Measurements from ENCODE around the gene NOTCH4.

Gene NOTCH4

GRCh38 chr6:32163559-32164258 lies 60.2 kb downstream of the NOTCH4 start:
- DNase-seq: no peak
- TF ChIP-seq POLR2A (IDR thresholded peaks at IDR 0.05; ENCODE audit: low read length): no peak
- no peak for TF ChIP-seq GATA1 (IDR thresholded peaks at IDR 0.05; ENCODE audit: low read depth, low read length)

DNA sequence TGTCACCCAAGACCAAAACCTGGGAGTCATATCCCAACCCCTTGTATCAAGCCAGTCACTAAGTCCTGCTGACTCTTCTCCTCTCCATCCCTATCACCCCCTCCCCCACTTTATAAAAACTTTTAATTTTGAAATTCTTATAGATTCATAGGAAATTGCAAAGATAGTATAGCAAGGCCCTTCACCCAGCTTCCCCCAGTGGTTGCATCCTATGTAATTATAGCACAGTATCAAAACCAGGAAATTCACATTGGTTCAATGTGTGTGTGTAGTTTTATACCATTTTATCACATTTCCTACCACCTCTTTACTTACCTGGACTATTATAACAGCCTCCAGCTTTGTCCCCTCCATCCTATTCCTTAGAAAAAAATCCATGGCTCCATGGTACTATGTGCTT lies 65.8 kb downstream of the NOTCH4 start:
- TF ChIP-seq GATA1 (IDR thresholded peaks at IDR 0.05; ENCODE audit: low read depth, low read length) (no peak), POLR2A (IDR thresholded peaks at IDR 0.05; ENCODE audit: low read length) (no peak)
- DNase-seq: no peak

DNA sequence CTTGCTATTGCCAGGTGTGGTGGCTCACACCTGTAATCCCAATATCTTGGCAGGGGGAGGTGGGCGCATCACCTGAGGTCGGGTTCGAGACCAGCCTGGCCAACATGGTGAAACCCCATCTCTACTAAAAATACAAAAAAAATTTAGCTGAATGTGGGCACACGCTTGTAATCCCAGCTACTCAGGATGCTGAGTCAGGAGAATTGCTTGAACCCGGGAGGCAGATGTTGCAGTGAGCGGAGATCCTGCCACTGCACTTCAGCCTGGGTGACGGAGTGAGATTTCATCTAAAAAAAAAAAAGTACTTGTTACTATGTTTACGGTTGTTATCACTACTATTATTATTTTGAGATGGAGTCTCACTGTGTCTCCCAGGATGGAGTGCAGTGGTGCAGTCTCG lies 67.0 kb downstream of the NOTCH4 start:
- DNase-seq: no peak
- TF ChIP-seq POLR2A (IDR thresholded peaks at IDR 0.05; ENCODE audit: low read length) (no peak), GATA1 (IDR thresholded peaks at IDR 0.05; ENCODE audit: low read depth, low read length) (no peak)

- TF ChIP-seq POLR2A (IDR thresholded peaks at IDR 0.05; ENCODE audit: low read length): peak; percentile 76
- no peak for TF ChIP-seq GATA1 (IDR thresholded peaks at IDR 0.05; ENCODE audit: low read depth, low read length)
- peak in 1 of 2 experiments; percentile 90 for DNase-seq
These were observed 69.2 kb downstream of the NOTCH4 start for GRCh38 chr6:32154514-32155161.

DNA sequence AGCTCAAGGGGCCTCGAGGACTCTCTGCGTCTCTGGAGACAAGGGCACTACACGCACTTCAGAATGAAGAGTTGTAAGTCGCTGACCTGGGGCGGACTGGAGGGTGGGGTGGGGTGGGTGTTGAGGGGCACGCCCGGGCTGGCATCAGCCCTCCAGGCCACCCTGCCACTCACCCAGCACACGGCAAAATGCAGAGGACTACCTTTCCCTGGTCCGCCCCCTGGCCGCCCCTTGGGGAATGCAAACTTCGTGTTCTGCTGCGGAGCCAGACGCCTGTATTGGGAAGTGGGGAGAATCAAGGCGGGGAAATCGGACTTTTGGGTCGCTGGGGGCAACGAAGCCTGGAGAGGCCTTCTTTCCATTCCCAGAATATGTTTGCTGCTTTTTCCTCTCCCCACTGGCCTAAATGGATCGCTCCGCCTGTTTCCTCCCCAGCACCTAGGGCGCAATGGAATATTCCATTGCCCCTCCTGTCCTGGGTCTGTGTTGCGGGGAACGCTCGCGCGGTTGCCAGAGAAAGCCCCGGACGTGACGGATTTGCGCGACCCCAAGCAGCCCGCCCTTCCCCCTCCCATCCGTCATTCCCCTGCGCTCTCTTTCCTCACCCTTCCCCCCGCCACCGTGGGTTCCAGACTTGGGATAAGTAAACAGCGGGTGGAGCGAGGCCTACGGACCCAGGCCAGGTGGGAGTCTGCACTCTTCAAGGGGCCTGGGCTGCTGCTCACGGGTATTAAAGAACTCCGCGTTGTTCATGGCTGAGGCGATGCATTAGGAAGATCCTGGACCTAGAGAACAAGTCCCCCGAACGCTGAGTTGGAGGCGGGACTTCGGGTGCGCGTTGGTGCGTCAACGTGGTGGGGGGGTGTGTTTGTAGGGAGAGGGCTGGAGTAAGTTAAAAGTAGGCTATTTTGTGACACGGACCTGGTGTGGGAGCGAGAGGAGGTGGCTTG lies 70.0 kb downstream of the NOTCH4 start, which contains the start of gene PPT2:
PPT2 (plus strand) TSS at position 578 of the 950 bp plus-strand sequence. CDS start 454 bp downstream, outside the sequence.
- DNase-seq: peak; percentile 89 to 95
- TF ChIP-seq GATA1 (IDR thresholded peaks at IDR 0.05; ENCODE audit: low read depth, low read length) (no peak), POLR2A (IDR thresholded peaks at IDR 0.05; ENCODE audit: low read length) (peak; percentile 85)

- TF ChIP-seq GATA1 (IDR thresholded peaks at IDR 0.05; ENCODE audit: low read depth, low read length) (no peak), POLR2A (IDR thresholded peaks at IDR 0.05; ENCODE audit: low read length) (no peak)
- DNase-seq: peak; percentile 87 to 88
These were observed 70.9 kb downstream of the NOTCH4 start for GRCh38 chr6:32152769-32153563.

DNA sequence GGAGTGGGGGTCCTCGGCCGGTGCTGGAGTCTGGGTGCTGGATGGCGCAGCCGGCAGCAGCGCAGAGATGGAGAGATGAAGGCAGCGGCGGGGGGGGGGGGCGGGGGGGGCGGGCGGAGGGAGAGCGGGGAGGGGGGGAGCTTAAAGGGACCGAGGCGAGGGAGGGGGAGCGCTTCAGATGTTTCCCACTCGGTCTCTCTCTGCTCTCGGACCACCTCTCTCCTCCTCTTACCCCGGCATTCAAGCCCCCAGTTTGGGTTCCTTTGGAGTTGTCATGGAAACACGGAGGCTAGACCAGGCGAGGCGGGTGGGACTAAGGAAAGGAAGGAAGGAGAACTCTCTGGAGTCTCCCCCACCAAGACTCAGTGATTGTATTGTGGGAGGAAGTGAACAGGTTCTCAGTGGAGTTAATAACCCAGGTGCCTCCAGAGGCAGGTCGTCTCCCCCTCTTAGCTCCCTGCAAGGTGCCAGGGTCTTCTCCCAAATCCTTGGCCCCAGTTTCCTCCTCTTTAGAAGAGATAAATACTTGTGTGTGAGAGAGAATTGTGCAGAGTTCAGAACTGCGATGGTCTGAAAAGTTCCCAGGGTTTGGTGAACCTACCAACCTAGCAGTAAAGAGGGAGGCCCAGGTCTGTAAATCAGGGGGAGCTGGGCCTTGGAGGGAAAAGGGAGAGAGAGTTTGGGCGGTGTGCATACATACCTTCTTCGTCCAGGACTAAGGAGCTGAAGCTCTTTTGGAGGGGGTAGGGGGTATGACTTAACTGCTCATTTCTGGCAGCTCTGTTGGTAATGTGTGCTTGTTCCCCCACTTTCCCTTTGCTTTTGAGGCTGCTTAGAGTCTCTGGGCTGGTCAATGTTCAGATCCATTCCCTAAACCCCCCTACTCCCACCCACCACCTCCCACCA lies 71.8 kb downstream of the NOTCH4 start, which contains the start of gene PRRT1:
PRRT1 (minus strand) TSS at position 77 of the 906 bp plus-strand sequence. CDS start 112 bp downstream, outside the sequence.
- TF ChIP-seq POLR2A (IDR thresholded peaks at IDR 0.05; ENCODE audit: low read length): no peak
- TF ChIP-seq GATA1 (IDR thresholded peaks at IDR 0.05; ENCODE audit: low read depth, low read length): no peak
- DNase-seq: no peak

GRCh38 chr6:32151181-32151862 lies 72.5 kb downstream of the NOTCH4 start:
- no peak for DNase-seq
- TF ChIP-seq POLR2A (IDR thresholded peaks at IDR 0.05; ENCODE audit: low read length): no peak
- TF ChIP-seq GATA1 (IDR thresholded peaks at IDR 0.05; ENCODE audit: low read depth, low read length): no peak

- no peak for DNase-seq
- no peak for TF ChIP-seq GATA1 (IDR thresholded peaks at IDR 0.05; ENCODE audit: low read depth, low read length)
- no peak for TF ChIP-seq POLR2A (IDR thresholded peaks at IDR 0.05; ENCODE audit: low read length)
These were observed 73.7 kb downstream of the NOTCH4 start for GRCh38 chr6:32149932-32150870.

GRCh38 chr6:32149092-32149755 lies 74.6 kb downstream of the NOTCH4 start:
- no peak for DNase-seq
- TF ChIP-seq GATA1 (IDR thresholded peaks at IDR 0.05; ENCODE audit: low read depth, low read length) (no peak), POLR2A (IDR thresholded peaks at IDR 0.05; ENCODE audit: low read length) (no peak)
